ENCODE results near the gene SPNS3. TPM values are rescaled to one million over a fixed set of nuclear protein-coding genes. Genes with fewer than 3 reads are reported as not detected.
A peak's percentile ranks its signal among the peaks of the same experiment; 100 is the strongest.

SPNS3 gene
- total RNA-seq, 1 experiment from 2014 or later = not detected

DNA sequence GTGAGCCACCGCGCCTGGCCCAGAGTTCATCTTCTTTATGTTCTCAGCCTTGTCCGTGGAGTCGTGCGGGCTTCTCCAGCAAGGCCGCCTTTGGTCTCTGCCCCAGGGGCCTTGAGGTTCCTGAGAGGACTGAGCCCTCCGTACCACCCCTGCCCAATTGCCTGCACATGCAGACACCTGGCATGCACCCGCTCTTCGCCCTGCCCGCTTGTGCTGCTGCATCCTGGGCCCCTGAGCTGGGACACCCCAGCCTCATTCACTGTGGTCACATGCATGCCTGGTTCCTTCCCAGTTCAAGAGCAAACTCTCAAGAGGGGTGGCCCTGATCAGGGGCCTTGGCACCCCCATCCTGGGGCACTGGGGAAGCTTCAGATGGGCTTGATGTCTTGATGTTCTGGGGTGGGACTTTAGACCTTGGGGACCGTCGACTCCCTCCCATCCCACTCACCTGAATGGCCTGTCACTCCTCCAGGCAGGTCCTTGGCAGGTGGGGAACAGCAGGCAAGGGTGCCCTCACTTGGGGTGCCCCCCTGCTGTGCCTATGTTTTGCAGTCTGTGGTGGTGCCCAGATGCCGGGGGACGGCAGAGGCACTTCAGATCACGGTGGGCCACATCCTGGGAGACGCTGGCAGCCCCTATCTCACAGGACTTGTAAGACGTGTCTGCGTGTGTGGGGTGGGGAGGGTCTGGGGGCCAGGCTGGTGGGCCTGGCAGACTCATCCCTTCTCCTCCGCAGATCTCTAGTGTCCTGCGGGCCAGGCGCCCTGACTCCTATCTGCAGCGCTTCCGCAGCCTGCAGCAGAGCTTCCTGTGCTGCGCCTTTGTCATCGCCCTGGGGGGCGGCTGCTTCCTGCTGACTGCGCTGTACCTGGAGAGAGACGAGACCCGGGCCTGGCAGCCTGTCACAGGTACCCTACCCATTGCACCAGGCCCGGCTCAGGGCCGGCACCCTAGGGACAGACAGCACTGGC, 52.2 kb downstream of the SPNS3 start:
- H3K27me3 ChIP-seq (ENCODE audit: control insufficient read depth, insufficient read depth, low read length) = no peaks in the 10 kb centered on the region
- no peaks in the 10 kb centered on the region for H3K36me3 ChIP-seq (replicated peaks; ENCODE audit: control insufficient read depth, insufficient read depth, low read length)
- H3K4me3 ChIP-seq (ENCODE audit: insufficient read depth, low read depth, low read length) = no peak overlapping the region
- DNase-seq = no peak

GRCh38 chr17:4487296-4487695, 53.6 kb downstream of the SPNS3 start:
- Histone ChIP-seq H3K36me3 (replicated peaks; ENCODE audit: control insufficient read depth, insufficient read depth, low read length) (no peaks in the 10 kb centered on the region), H3K27me3 (ENCODE audit: control insufficient read depth, insufficient read depth, low read length) (no peaks in the 10 kb centered on the region; the same call in 1 of the 2 replicates), H3K4me3 (ENCODE audit: insufficient read depth, low read depth, low read length) (no peak overlapping the region)
- no peak for DNase-seq

GRCh38 chr17:4487820-4488716, 54.3 kb downstream of the SPNS3 start:
- H3K36me3 ChIP-seq (replicated peaks; ENCODE audit: control insufficient read depth, insufficient read depth, low read length) = no peaks in the 10 kb centered on the region
- DNase-seq = no peak
- no peak overlapping the region for H3K4me3 ChIP-seq (ENCODE audit: insufficient read depth, low read depth, low read length)
- no peaks in the 10 kb centered on the region; the same call in 1 of the 2 replicates for H3K27me3 ChIP-seq (ENCODE audit: control insufficient read depth, insufficient read depth, low read length)

- Histone ChIP-seq H3K4me3 (ENCODE audit: insufficient read depth, low read depth, low read length) (no peak overlapping the region), H3K27me3 (ENCODE audit: control insufficient read depth, insufficient read depth, low read length) (no peaks in the 10 kb centered on the region; the same call in 1 of the 2 replicates), H3K36me3 (replicated peaks; ENCODE audit: control insufficient read depth, insufficient read depth, low read length) (no peaks in the 10 kb centered on the region)
- DNase-seq = no peak
These were observed 55.4 kb downstream of the SPNS3 start for GRCh38 chr17:4488989-4489595.

- Histone ChIP-seq H3K27me3 (ENCODE audit: control insufficient read depth, insufficient read depth, low read length) (no peaks in the 10 kb centered on the region; the same call in 1 of the 2 replicates), H3K4me3 (ENCODE audit: insufficient read depth, low read depth, low read length) (no peak overlapping the region), H3K36me3 (replicated peaks; ENCODE audit: control insufficient read depth, insufficient read depth, low read length) (no peaks in the 10 kb centered on the region)
- no peak for DNase-seq
These were observed 56.4 kb downstream of the SPNS3 start for GRCh38 chr17:4490109-4490591.

GRCh38 chr17:4490637-4491061, 56.9 kb downstream of the SPNS3 start:
- no peaks in the 10 kb centered on the region; the same call in 1 of the 2 replicates for H3K27me3 ChIP-seq (ENCODE audit: control insufficient read depth, insufficient read depth, low read length)
- no peak for DNase-seq
- no peak overlapping the region for H3K4me3 ChIP-seq (ENCODE audit: insufficient read depth, low read depth, low read length)
- H3K36me3 ChIP-seq (replicated peaks; ENCODE audit: control insufficient read depth, insufficient read depth, low read length) = no peaks in the 10 kb centered on the region

DNA sequence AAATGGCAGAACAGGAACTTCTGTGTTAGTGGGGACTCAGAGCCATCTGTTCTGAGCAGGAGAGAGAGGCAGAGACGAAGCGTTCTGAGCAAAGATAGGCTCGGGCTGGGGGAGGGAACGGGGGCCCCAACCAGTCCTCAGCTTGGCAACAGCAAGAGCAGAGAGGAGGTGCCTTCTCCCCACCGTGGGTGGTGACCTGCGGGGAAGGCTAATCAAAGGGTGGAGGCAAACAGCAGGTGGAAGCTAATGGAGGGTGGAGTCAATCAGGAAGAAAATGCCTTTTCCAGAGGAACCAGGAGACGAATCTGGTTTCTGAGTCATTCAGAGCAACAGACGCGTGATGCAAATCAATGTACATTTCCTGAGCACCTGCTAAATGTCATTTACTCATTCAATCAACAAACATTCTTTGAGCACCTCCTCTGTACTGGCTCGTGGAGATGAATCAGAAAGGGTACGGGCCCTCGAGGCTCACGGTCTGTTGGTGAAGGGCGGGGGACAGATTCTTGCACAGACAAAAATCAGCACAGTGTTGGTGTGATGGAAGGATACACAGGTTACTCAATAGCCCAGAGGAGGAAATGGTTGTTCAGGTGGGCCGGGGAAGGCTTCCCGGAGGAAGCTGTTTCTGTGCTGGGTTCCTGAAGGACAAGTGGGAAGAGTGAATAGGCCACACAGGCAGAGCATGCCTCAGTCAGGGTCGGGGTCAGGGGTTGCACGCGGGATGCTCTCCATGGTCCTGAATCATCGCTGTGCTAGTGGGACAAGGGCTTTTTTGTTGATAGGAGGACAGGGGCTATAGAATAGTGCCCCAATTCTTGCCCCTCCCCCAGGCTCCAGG, 59.2 kb downstream of the SPNS3 start:
- Histone ChIP-seq H3K4me3 (ENCODE audit: insufficient read depth, low read depth, low read length) (no peak overlapping the region), H3K36me3 (replicated peaks; ENCODE audit: control insufficient read depth, insufficient read depth, low read length) (no peaks in the 10 kb centered on the region), H3K27me3 (ENCODE audit: control insufficient read depth, insufficient read depth, low read length) (peaks cover 14% of the 10 kb centered on the region)
- DNase-seq = peak; percentile 95

- Histone ChIP-seq H3K27me3 (ENCODE audit: control insufficient read depth, insufficient read depth, low read length) (peaks cover 45% of the 10 kb centered on the region), H3K4me3 (ENCODE audit: insufficient read depth, low read depth, low read length) (no peak overlapping the region), H3K36me3 (replicated peaks; ENCODE audit: control insufficient read depth, insufficient read depth, low read length) (no peaks in the 10 kb centered on the region)
- no peak for DNase-seq
These were observed 63.5 kb downstream of the SPNS3 start for GRCh38 chr17:4497101-4497824.

DNA sequence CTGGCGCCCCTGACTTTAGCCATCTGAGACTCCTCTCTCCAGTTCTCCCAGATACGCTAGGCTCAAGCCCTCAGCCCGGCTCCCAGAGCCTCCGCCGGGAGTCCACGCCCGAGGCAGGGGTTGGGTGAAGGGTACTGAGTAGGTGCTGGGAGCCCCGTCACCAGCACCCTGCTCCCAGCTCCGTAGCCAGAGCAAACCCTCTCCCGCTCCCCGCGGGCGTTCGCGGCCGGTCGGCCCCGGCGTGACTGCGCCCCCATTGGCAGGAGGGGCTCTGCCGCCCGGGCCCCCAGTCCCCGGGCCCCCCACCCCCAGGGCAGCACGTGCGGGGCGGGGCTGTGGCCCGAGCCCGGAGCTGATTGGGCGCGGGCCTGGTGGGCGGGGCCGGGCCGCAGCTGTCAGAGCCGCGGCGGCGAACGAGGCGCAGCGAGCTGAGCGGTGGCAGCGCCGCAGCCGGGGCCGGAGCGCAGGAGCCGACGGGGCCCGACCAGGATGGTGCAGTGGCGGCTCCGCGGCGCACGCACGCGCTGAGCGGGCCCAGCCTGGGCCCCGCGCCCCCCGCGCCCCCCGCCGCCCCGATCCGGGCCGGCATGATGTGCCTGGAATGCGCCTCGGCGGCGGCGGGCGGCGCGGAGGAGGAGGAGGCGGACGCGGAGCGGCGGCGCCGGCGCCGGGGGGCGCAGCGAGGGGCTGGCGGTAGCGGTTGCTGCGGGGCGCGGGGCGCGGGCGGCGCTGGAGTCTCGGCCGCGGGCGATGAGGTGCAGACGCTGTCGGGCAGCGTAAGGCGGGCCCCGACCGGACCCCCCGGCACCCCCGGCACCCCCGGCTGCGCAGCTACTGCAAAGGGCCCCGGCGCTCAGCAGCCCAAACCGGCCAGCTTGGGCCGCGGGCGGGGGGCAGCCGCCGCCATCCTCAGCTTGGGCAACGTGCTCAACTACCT, 65.0 kb downstream of the SPNS3 start, which contains the start of gene SPNS2:
Gene SPNS2, plus strand, starts transcription at position 421 of the 937 bp plus-strand sequence. Its CDS starts 167 bp downstream, at position 588.
- Histone ChIP-seq H3K36me3 (replicated peaks; ENCODE audit: control insufficient read depth, insufficient read depth, low read length) (no peaks in the 10 kb centered on the region), H3K27me3 (ENCODE audit: control insufficient read depth, insufficient read depth, low read length) (peaks cover 45% of the 10 kb centered on the region), H3K4me3 (ENCODE audit: insufficient read depth, low read depth, low read length) (peak within 1 kb of the TSS; percentile 45)
- DNase-seq = peak; percentile 99

GRCh38 chr17:4499431-4500190, 65.9 kb downstream of the SPNS3 start:
- H3K27me3 ChIP-seq (ENCODE audit: control insufficient read depth, insufficient read depth, low read length) = peaks cover 45% of the 10 kb centered on the region
- H3K4me3 ChIP-seq (ENCODE audit: insufficient read depth, low read depth, low read length) = peak overlapping the region; percentile 45
- peak; percentile 89 for DNase-seq
- H3K36me3 ChIP-seq (replicated peaks; ENCODE audit: control insufficient read depth, insufficient read depth, low read length) = no peaks in the 10 kb centered on the region

DNA sequence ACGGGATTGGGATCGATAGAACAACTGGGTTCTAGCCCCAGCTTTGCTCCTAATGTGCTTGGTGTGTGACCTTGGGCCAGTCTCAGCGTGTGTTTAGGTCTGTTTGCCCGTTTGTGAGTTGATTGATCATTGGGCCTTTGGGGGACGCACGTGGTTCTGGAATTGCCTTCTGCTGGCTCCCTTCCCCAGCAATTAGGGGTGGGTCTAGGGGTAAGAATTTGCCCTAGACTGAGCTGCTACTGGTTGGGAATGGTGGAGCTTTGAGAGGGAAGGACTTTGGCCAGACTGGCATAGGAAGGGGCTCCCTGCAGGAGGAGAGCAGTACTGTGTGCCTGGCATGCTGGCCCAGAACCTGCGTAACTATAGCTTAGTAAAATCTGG, 66.4 kb downstream of the SPNS3 start:
- H3K36me3 ChIP-seq (replicated peaks; ENCODE audit: control insufficient read depth, insufficient read depth, low read length) = no peaks in the 10 kb centered on the region
- H3K27me3 ChIP-seq (ENCODE audit: control insufficient read depth, insufficient read depth, low read length) = peaks cover 45% of the 10 kb centered on the region
- peak overlapping the region; percentile 45; the same call in 1 of the 2 replicates for H3K4me3 ChIP-seq (ENCODE audit: insufficient read depth, low read depth, low read length)
- DNase-seq = no peak

All from H7 (cell line).